NCI-H226 (cell line): ENCODE data around the gene SUGCT.

Source experiments
- DNase-seq: peaks from one replicate; pipeline ENCODE4 v3.0.0-alpha.2; 2015

The SUGCT gene

DNA sequence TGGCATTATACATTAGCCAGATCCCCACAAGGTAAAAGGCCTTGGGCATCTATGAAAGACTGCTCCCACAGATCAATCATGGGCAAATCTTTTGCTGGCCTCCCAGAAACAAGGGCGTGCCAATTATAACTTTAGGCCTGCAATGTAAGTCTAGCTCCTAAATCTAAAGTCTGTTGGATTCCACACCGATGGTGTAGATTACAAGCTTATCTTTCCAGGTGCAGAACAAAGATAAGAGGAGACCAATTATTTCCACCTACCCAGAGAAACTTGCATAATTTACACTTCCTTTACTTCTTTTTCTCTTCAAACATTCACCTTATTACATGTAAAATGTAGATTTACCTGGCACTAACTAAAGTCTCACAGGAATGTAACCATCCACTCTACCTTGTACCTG lies 713.1 kb downstream of the SUGCT start:
- peak; percentile 21 for DNase-seq

DNA sequence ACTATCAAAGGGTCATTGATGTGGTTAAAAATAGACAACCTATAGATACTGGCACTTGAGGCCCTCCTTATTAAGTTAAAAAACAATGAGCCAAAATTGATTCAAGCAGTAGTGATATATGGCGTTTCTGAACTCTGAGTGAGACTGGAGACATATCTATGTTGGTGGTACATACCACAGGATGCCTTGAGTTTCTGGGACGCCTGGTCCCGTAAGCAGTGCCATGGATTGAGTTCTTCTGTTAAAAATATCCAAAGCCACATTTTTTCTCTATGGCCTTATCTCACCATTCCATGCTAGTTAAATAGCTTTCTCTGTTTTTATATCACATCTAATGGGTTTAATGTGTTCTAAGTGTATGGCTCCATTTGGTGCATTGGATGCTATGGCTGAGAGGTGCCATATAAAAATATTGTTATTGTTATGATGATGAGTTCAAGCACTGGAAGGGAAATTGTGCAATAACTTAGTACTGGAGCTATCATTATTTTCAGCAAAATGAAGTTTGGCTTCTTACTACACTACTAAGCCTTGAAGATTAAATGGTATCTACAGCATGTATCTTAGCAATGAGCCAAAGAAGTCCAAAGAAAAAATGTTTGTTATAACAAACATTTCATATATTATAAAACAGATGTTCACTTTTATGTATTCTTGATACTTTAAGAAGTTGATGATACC lies 713.9 kb downstream of the SUGCT start:
- peak; percentile 33 for DNase-seq

GRCh38 chr7:40850017-40850416 lies 715.2 kb downstream of the SUGCT start:
- no peak for DNase-seq

GRCh38 chr7:40851001-40851400 lies 716.2 kb downstream of the SUGCT start:
- DNase-seq: no peak

DNA sequence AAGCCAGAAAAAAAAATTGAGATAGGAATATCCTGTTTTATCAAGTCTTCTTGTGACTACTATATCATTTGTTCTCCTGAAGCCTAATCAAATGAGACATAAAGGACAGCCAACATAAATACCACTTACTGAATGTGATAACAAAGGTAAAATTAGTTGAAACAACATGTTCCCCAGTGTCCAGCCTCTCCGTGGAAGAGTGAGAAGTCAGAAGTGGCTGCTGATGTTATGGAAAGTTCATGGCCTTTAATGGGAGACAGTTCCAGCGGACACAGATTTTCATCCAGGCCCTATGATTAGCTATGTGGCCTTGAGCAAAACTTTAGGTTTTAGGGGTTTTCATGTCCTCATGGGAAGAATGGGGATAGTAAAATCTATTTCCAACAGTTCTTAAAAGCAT lies 724.3 kb downstream of the SUGCT start:
- no peak for DNase-seq

GRCh38 chr7:40859965-40860543 lies 725.2 kb downstream of the SUGCT start:
- DNase-seq: no peak

- no peak for DNase-seq
Measured at GRCh38 chr7:40865441-40866233, 730.8 kb downstream of the SUGCT start.

DNA sequence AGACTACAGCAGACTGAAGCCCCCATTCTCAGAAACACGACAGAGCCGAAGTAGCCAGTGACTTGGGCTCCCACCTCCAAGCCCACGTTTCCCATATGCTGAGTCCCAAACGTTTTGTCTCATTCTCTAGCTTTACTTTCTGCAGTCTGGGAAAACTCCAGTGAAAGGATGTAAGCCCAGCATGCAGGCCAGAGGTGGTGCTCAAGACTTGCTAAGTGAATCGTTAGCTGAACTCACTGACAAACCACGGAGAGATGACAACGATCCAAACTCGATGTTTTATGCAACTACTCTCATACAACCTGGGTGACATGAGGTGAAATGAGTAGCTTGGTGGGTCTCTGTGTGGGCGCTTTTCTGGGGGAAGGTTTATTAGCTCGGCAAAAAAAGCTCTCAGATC lies 731.8 kb downstream of the SUGCT start:
- no peak for DNase-seq

DNA sequence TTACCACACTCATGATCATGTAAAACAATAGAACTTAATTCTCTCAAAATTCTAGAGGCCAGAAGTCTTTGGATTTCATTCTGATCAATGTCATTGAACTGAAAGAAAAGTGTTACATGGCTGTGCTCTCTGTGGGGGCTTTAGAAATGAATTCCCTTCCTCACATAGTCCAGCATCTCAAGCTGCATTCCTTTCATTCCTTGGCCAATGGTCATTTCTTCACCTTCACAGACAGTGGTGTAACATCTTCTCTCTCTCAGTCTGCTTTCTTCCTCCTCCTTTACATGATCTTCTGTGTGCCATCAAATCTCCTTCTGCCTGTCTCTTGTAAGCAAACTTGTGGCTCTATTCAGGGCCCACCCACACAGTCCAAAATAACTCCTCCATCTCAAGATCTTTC lies 735.3 kb downstream of the SUGCT start:
- peak; percentile 47 for DNase-seq

DNA sequence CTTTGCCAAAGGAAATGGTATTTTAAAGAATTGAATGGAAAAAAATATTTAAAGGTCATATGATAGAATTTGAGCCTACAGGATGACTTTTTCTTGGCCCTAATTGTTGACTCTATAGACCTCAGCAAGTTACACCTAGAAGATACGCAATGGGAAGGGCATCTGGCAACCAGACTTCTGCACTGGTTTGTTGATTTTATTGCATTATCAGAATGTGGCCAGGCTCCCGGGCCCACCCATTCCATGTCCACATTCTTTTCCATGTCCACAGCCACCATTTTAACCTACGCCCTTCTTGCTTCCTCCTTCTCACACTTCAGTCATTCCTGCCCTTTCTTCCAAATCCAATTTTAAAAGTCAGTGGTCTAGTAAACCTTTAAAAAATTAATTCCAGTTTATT lies 738.4 kb downstream of the SUGCT start:
- no peak for DNase-seq

GRCh38 chr7:40874756-40875155 lies 740.0 kb downstream of the SUGCT start:
- DNase-seq: no peak

DNA sequence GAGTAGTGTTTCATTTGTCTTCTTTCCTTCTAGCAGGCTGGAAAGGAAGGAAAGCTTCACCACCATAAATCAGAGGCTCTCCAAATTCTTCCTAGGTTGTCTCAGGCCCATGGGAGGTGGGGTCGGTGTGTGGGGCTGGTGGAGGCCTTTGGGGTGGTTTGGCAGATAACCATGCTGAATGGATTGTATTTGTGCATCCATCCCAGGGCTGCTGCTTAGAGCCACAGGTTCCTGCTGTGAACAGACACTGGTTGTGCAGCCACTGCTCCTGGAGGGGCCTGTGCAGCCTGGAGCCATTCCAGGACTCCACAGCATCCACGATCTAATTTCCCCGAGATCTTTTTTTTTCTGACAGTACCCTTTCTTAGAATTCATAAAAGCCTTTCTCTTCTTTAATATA lies 741.8 kb downstream of the SUGCT start:
- no peak for DNase-seq

GRCh38 chr7:40879941-40880543 lies 745.2 kb downstream of the SUGCT start:
- no peak for DNase-seq

GRCh38 chr7:40880581-40880980 lies 745.8 kb downstream of the SUGCT start:
- DNase-seq: no peak

DNA sequence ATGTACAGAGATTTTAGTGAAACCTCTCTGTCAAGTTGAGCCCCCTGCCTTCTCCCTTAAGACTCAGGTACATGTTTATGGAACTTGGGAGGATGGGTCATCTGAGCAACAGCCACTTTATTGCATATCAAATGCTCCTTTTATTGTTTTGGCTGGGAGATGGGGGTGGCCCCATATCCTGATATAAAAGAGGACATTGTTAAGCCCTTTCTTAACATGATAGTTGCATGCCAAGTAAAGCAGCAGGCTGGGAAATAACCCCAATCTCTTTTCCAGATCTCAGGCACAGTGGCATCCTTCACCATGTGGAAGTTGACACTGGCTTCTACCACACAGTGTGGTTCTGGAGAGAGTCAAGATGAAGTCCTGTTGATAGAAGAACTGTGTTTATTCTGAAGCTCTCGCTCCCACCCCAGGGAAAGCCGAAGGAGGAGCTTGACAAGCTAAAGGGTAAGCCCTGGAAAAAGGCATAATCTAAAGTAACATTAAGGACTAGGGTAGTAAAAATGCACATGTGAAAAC lies 746.7 kb downstream of the SUGCT start:
- DNase-seq: no peak

DNA sequence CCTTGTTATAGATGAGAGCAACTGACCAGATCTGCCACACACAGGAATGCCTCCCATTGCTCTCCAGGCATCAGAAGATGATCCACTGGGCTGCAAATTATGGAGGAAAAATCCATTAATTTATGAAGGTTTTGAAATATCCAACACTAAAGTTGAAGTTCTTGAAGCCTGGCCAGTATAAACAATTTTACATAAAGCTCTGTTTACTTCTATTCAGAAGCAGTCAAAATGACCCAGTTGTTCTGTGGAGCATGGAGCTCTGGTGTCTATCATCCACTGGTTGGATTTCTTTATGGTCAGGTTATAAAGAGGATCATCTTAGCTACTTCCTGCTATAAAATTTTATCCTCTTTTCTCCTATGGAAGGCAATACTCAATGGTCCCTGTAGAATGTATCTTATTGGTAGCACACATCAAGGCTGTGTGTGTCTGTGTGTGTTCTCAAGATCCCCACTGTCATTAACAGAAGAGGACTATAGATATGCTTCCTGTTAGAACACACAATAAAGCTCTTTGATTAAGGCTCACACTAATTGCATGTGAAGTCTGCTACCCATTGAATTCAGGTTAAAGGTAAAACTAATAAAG lies 747.4 kb downstream of the SUGCT start:
- DNase-seq: no peak

- DNase-seq: peak; percentile 21
Measured at GRCh38 chr7:40883826-40884225, 749.0 kb downstream of the SUGCT start.

GRCh38 chr7:40884241-40884640 lies 749.4 kb downstream of the SUGCT start:
- no peak for DNase-seq

GRCh38 chr7:40885503-40885902 lies 750.7 kb downstream of the SUGCT start:
- DNase-seq: peak; percentile 68

DNA sequence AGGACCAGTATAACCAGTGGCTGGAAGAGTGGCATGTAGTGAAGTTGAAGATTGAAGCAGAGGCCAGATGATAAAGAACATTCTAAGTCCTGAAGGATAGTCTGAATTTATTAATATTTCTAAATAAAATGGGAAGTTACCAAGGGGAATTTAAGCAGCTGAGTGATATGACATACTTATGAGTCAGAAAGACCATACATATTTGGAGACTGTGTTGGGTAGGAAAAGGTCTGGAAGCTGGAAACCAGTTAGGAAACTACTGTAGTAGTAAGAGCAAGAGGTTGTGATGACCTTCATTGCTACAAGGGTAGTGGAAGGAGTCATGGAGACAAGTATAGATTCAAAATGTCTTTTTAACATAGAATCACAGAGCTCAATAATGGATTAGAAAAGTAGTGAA lies 752.3 kb downstream of the SUGCT start:
- DNase-seq: peak; percentile 62

DNA sequence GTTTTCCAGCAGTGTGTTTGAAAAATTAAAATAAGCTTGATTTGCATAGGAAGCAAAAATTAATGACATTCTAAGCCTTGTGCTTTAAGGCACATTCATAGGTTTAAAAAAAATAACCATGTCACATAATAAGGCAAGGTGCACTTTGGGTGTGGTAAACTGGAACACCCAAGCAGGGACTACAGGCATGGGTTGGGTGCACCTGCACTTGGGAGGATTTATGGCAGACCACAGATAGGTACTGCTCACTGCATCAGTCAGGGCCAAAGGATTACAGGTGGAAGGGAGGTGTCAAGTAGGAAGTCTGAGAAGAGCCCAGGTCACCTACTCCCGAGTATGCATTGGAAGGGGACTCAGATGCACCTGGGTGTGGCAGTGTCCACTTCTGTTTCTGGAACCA lies 753.7 kb downstream of the SUGCT start:
- DNase-seq: no peak

- DNase-seq: no peak
Measured at GRCh38 chr7:40889099-40889498, 754.3 kb downstream of the SUGCT start.

DNA sequence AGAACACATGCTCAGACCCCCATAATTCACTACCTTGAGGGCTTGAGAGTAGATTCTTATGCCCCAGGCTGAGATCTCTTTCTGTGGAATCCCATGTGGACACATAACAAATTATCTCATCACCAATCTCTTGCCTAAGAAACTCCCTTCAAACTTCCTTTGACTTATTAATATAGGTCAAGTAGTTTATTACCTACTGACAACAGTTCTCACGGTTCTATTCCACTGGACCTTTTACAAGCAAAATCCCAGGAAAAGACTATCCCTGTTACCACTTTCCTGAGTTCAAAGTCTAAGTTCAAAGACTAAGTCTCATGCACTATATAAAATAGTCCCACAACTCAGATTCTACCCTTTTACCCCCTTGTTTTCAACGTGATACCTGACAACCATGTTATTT lies 754.7 kb downstream of the SUGCT start:
- no peak for DNase-seq
